HEK293 (cell line): ENCODE results near the gene MYOF.

Experiments used
- CTCF ChIA-PET: fragments of 350-600 bp; formaldehyde crosslinking; extraction: SDS; loops from one replicate; lab custom pipeline; 2021; ENCODE audit warnings: antibody characterized with exemption; lab: Yijun Ruan, JAX
- POLR2A ChIA-PET: fragments of 300-600 bp; formaldehyde crosslinking; extraction: SDS; loops from one replicate; lab custom pipeline; 2020; ENCODE audit warnings: antibody characterized with exemption, inconsistent platforms; lab: Yijun Ruan, JAX
- H3K27ac ChIP-seq: fragments of 200-500 bp; sonication (Bioruptor generic); 2 replicates; pipeline ENCODE4 v1.5.1; 2014; ENCODE audit warnings: low read depth, low read length, control low read depth, inconsistent platforms; ENCODE audit errors: extremely low read depth
- H3K36me3 ChIP-seq, 2 experiments: fragments of 200-500 bp in 1 of 2; sonication (Bioruptor generic) in 1 of 2; 1 replicate in 1 of 2; 2 replicates in 1 of 2; pipeline ENCODE4 v1.5.1; 2014 to 2017; ENCODE audit warnings: inconsistent platforms in 2 of 2, low read length in 2 of 2; ENCODE audit not compliant: control insufficient read depth in 2 of 2, insufficient read depth in 1 of 2
- H3K4me1 ChIP-seq: fragments of 200-500 bp; sonication (Bioruptor generic); 2 replicates; pipeline ENCODE4 v1.5.1; 2014; ENCODE audit warnings: mild to moderate bottlenecking, low read length, inconsistent platforms; ENCODE audit not compliant: control insufficient read depth, insufficient read depth
- H3K4me3 ChIP-seq: 2 replicates; pipeline ENCODE4 v1.5.1; 2011; ENCODE audit warnings: low read depth, mild to moderate bottlenecking, control low read depth, low read length, moderate library complexity
- H3K9me3 ChIP-seq: fragments of 200-500 bp; sonication (Bioruptor generic); 2 replicates; pipeline ENCODE4 v1.5.1; 2014; ENCODE audit warnings: low read depth, low read length, inconsistent platforms; ENCODE audit not compliant: control insufficient read depth, insufficient read depth
- BCL11B ChIP-seq: fragments of 450-650 bp; formaldehyde crosslinking; IDR thresholded peaks from 2 replicates; pipeline ENCODE4 v1.5.1; 2016; ENCODE audit warnings: low read depth, missing biosample characterization, missing genetic modification characterization
- GLIS1 ChIP-seq: fragments of 450-650 bp; formaldehyde crosslinking; IDR thresholded peaks from 2 replicates; pipeline ENCODE4 v1.5.1; 2016; ENCODE audit warnings: missing biosample characterization, missing genetic modification characterization
- REST ChIP-seq: fragments of 450-650 bp; formaldehyde crosslinking; IDR thresholded peaks from 2 replicates; pipeline ENCODE4 v1.5.1; 2016; ENCODE audit warnings: missing biosample characterization, missing genetic modification characterization
- SETDB1 ChIP-seq: IDR thresholded peaks from one replicate; pipeline ENCODE4 v1.6.1; 2017; ENCODE audit warnings: mild to moderate bottlenecking, low read length, moderate library complexity, mixed read lengths; ENCODE audit not compliant: insufficient read length
- ZBTB11 ChIP-seq: fragments of 450-650 bp; formaldehyde crosslinking; conservative IDR thresholded peaks from 2 replicates; pipeline ENCODE4 v1.5.1; 2016; ENCODE audit warnings: low read depth, missing biosample characterization, missing genetic modification characterization
- ZNF10 ChIP-seq: fragments of 450-650 bp; formaldehyde crosslinking; IDR thresholded peaks from 2 replicates; pipeline ENCODE4 v1.5.1; 2017; ENCODE audit warnings: missing biosample characterization, missing genetic modification characterization
- ZNF157 ChIP-seq: fragments of 450-650 bp; formaldehyde crosslinking; IDR thresholded peaks from 2 replicates; pipeline ENCODE4 v1.5.1; 2016; ENCODE audit warnings: missing biosample characterization, missing genetic modification characterization
- ZNF280C ChIP-seq: fragments of 450-650 bp; formaldehyde crosslinking; IDR thresholded peaks from 2 replicates; pipeline ENCODE4 v1.5.1; 2016; ENCODE audit warnings: missing biosample characterization, missing genetic modification characterization
- ZNF302 ChIP-seq: fragments of 450-650 bp; formaldehyde crosslinking; IDR thresholded peaks from 2 replicates; pipeline ENCODE4 v1.5.1; 2016; ENCODE audit warnings: missing biosample characterization, missing genetic modification characterization, low read depth
- ZNF324 ChIP-seq: fragments of 450-650 bp; formaldehyde crosslinking; IDR thresholded peaks from 2 replicates; pipeline ENCODE4 v1.5.1; 2016; ENCODE audit warnings: missing biosample characterization, missing genetic modification characterization
- ZNF354C ChIP-seq: fragments of 450-650 bp; formaldehyde crosslinking; IDR thresholded peaks from 2 replicates; pipeline ENCODE4 v1.5.1; 2016; ENCODE audit warnings: missing biosample characterization, missing genetic modification characterization, low read depth, borderline replicate concordance
- ZNF626 ChIP-seq: fragments of 450-650 bp; sonication (Bioruptor Pico); formaldehyde crosslinking; IDR thresholded peaks from 2 replicates; pipeline ENCODE4 v1.5.1; 2018; ENCODE audit warnings: missing biosample characterization, missing genetic modification characterization, inconsistent platforms
- ZNF76 ChIP-seq: fragments of 450-650 bp; formaldehyde crosslinking; IDR thresholded peaks from 2 replicates; pipeline ENCODE4; 2016; ENCODE audit warnings: low read depth, missing biosample characterization, missing genetic modification characterization, borderline replicate concordance

MYOF gene

GRCh38 chr10:93269281-93269680 lies 212.9 kb downstream of the MYOF start:
- CTCF ChIA-PET = no interaction called here
- POLR2A ChIA-PET = no interaction called here
- TF ChIP-seq SETDB1 = peak; percentile 77
- TF ChIP-seq ZNF280C (tag by site-specific recombination) = no peak
- no peak for TF ChIP-seq REST (tag by site-specific recombination)
- TF ChIP-seq, all 188 proteins: peak for 1
- no peak overlapping the region for H3K27ac ChIP-seq
- H3K9me3 ChIP-seq = no peaks in the 10 kb centered on the region
- H3K4me1 ChIP-seq = no peaks in the 10 kb centered on the region
- no peaks in the 10 kb centered on the region for H3K36me3 ChIP-seq
- H3K4me3 ChIP-seq = no peak overlapping the region

GRCh38 chr10:93268021-93268420 lies 214.1 kb downstream of the MYOF start:
- no peak overlapping the region for H3K27ac ChIP-seq
- CTCF ChIA-PET = interaction anchor here (0.7 kb wide), 1 partner anchor 188 kb away, joined by 3 read pairs; no protein-coding TSS in a partner anchor
- POLR2A ChIA-PET = no interaction called here
- no peaks in the 10 kb centered on the region for H3K9me3 ChIP-seq
- no peak overlapping the region for H3K4me3 ChIP-seq
- H3K4me1 ChIP-seq = no peaks in the 10 kb centered on the region
- no peaks in the 10 kb centered on the region for H3K36me3 ChIP-seq
- no peak for TF ChIP-seq ZBTB11 (tag by site-specific recombination)
- TF ChIP-seq ZNF10 (tag by site-specific recombination) = no peak
- no peak for TF ChIP-seq ZNF324 (tag by site-specific recombination)

- ChIA-PET POLR2A (no interaction called here), CTCF (no interaction called here)
- H3K4me3 ChIP-seq = no peak overlapping the region
- H3K4me1 ChIP-seq = no peaks in the 10 kb centered on the region
- H3K36me3 ChIP-seq = no peaks in the 10 kb centered on the region
- no peaks in the 10 kb centered on the region for H3K9me3 ChIP-seq
- no peak for TF ChIP-seq GLIS1 (tag by site-specific recombination)
- no peak for TF ChIP-seq ZNF76 (tag by site-specific recombination)
- no peak for TF ChIP-seq ZNF157 (tag by site-specific recombination)
- no peak for TF ChIP-seq ZNF354C (tag by site-specific recombination)
- TF ChIP-seq ZNF626 = no peak
- TF ChIP-seq BCL11B (tag by site-specific recombination) = no peak
- no peak for TF ChIP-seq ZNF302 (tag by site-specific recombination)
- H3K27ac ChIP-seq = no peak overlapping the region
Measured at GRCh38 chr10:93267521-93267920, 214.6 kb downstream of the MYOF start.
